Retina (tissue), 1 donor: ENCODE results near the gene MCM3.

Experiments
- DNase-seq: peaks from one replicate; pipeline ENCODE4 v3.0.0-alpha.2; 2016

Gene MCM3

DNA sequence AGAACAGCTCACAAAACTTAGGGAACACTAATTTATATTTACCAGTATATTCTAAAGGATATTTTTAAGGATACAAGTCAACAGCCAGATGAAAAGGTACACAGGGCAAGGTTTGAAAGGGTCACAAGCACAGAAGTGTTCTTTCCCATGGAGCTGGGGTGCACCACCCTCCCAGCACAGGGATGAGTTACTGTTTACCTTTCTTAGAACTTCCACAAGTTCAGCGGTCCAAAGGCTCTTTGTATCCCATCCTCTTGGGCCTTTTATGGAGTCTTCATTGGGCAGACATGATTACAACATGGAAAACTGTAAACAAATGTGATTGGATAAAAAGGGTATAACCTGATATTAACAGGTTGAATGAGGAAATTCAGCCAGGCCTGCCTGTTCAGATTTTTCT lies 39.1 kb downstream of the MCM3 start:
- no peak for DNase-seq

DNA sequence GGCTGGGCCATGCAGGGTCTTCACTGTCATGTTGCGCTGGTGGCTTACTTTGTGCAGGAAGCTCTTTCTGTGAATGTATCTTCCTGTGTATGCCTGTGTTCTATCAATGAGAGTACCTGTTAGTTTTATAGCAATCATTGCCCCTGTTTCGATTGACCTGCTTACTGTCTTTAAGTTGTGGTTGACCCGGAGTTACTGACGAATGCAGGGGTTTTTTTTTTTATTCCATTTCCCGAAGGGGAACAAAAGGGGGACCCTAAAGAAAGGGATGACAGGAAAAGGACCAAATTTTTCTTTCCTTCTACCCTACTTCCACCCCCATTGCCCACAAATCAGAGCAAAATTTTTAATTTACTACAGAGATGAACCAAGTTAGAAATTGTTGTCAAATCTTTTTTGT lies 40.1 kb downstream of the MCM3 start, which contains the start of gene IL17F:
TSS of gene IL17F (minus strand) at position 101 of the 400 bp plus-strand sequence. CDS start at position 30, 71 bp downstream.
- DNase-seq: no peak

DNA sequence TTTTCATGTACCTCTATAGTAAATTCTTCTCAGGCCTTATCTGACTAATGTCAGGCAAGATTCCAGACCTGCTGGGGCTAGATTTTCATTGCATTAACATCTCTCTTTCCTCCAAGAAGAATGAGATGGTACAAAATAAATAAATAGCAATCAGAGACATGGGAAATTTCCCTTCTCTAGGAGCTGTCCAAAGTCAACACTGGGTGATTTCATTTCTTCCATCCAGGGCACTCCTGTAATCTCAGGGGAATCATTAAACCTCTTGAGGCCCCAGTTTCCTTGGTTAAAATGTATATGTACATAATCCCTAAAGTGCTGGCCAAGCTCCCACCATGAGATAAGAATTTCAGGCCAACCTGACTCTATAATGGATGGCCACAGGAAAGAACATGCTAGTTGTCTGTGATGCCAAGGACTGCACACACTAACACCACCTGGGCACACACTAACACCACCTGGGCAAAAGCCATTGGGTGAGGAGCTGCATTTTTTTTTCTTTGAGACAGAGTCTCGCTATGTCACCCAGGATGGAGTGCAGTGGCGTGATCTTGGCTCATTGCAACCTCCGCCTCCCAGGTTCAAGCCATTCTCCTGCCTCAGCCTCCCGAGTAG lies 41.2 kb downstream of the MCM3 start:
- no peak for DNase-seq

DNA sequence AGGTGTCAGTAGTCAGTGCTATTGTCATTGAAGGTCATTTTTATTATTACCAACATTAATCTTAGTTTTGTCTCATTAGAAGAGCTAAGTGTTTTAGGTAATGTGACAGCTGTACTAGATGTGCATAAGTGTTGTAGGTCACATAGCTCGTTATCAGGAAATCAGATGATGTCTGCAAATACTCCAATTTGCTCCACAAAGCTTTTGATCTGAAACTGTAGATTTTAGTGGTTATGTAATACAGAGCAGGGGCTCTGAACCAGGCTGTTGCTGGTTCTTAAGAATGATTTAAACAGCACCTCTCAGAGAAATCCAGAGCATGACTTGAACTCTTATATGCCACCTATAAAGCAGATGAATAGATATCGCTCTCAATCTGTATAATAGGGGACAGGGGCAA lies 42.7 kb downstream of the MCM3 start:
- no peak for DNase-seq

DNA sequence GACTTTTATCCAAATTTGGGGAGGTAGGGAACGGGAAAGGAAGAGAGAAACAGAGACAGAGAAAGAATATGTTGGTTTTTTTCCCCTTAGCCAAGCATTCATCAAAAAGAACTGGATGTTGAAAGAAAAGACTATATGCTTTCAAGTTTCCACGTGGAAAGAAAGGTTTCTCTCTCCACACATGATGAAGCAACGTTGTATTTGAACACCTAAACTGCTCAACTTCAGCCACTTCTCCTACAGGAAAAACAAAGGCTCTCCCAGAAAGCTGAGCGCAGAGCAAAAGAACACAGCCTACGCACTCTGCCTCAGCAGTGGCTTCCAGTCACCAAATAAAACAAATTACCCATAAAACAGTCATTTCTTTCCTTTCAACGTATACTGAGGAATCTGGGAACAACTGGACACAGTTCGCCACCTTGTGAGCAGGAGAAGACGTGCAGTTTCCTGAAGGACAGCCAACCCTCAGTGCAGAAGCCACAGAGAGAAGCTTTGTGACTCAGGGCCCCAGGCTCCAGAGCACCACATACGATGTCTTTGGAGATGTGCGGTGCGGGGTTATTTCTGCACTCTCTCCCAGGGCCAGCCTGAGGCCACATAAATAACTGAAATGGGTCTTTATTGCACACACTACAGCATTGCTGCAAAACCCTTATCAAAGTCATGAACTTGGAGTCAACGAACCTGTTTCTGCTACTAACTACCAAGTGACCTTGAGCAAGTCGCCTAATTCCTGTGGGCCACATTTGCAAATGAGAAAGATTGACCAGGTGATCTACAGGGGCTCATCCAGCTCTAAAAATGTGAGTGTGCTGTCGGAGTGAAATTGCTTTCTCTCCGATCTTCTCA lies 50.3 kb downstream of the MCM3 start:
- peak; percentile 40 for DNase-seq

DNA sequence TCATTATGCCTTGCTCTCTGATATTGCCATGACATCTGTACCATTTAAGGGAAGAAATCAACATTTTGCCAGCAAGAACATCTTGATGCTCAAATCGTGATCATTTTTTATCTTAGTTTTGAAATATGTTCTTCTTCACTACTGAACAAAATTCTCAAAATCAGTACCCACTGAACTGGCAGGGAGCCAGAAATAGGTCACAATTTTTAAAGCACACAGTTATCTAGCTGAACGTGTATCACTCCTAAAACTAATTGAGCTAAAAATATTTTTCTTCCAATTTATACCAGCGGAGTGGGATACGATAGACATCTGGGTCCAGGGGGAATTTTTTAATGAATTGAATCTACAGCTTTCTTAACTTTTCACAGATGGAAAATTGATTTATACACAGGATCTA lies 51.5 kb downstream of the MCM3 start:
- DNase-seq: no peak

DNA sequence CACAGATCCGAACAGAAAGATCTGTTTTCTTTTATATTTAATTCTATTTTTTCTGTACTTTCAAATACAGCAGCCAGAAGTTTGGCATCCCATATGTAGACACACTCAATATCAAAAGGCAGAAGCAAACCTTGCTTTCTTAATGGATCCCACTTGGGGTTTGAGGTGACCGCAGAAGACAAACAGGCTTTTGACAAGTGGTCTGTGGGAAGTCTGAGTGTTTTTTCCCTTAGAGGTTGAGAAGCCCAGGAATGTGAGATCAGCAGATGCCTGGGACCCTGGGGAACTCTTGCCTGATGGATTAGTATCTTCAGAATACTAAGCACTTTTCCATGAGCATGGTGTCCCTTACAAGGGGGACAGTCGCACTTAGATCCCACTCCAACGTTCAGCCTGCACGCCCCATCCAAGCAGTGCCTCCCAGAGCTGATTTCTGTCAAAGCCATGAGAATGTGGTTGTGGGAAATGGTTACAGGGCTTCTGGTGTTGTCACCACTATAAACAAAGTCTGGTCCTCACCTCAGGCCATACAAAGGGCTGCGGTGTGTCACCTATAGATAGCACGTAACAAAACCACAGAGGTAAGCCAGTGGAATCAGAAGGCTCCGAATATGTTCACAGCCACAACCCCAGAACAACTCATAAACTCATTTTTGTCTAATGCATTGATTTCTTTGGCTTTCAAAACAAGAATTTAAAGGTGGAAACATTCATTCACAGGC lies 53.0 kb downstream of the MCM3 start:
- DNase-seq: no peak

DNA sequence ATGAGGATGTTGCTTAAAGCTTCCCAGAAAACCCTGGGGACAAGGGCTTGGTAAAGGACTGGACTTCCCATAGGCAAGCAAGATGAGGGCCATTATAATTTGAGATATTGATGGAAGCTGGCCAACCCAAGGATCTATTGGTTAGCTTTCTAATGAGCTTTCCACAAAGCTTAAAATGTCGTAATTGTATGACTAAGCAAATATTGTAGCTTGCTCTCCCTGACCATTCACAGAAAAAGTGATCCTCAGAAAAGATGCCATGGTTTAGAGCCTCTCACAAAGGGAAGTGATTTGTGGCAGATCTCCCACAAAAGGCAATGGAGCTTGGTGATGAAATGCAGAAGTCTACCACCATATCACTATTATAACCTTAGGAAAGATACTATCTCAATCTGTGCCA lies 53.9 kb downstream of the MCM3 start:
- no peak for DNase-seq

DNA sequence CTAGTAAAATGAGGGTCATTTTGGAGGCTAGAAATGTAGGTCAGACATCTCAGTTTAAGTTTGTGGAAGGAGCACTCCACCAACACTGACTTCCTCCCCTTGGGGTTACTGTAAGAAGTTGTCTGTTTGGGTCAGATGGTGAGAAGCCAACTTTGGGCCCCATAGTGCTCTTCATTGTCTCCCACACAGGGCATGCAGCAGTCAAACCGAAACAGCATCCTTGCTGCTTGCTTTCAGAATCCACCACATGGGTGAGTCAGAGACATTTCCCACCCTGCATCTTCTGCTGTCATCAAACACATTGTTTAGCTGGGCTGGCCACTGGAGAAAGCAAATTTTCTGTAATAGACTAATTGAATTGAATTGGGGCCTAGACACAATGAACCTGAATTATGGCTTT lies 57.0 kb downstream of the MCM3 start:
- DNase-seq: no peak

DNA sequence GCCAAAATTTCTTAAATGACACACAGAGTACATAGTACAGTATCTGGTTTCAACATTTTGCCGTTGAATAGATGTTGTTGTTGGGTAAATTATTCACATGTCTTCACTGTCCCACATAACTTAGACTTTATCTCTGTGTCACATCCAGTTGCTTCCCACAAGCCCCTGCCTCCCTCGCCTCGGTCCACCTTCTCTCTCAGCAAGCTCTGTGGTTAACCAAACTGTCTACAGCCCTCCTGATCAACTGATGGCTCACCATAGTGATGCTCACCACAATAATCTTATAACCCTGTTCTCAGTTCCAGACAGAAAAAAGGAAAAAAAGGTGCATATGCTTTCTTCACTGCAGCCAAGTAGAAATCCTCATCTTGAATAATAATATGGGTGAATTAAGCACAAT lies 63.2 kb downstream of the MCM3 start:
- DNase-seq: no peak

DNA sequence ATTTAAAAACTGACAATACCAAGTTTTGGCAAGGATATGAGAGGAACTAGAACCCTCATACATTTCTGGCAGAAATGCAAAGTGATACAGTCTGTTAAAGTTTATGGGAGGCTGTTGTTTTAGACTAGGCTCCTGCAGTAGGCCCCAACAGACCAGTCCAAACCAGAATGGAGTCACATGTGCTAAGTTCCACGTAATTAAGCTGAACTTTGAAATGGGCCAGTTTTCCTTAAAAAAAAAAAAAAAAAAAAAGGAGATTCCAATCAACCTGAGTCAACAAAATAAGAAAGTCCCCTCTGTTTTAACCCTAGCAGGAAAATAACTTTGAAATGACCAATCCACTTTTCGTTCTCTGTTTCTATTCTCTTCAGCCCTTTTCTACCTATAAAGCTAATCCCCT lies 66.8 kb downstream of the MCM3 start:
- no peak for DNase-seq

DNA sequence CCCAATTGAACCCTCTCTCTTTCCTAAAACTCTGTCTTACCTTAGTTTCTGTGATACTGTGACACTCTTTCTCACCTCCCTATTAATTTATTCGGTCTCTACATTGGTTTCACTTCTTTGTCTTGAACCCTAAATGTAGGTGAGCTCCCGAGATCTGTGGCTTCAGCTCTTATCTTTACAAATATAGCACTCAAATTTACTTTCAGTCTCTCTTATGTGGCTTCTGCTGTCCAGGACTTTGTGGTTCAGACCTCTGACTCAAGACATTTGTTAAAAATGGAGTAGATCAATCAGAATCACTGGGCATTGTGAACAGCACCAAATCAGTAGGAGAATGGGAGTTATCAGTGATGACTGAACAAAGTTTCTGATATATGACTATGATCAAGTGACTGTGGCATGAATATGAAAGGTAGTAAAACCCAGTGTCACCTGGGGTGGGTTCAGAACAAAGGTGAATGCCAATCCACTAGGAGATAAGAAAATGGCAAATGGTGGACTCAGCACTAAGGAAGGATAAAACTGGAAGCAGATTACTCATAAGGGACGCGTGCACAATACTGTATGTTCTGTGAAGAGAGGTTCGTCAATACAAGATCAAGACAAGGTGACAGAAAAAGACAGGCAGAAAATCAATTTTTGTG lies 67.5 kb downstream of the MCM3 start:
- no peak for DNase-seq

DNA sequence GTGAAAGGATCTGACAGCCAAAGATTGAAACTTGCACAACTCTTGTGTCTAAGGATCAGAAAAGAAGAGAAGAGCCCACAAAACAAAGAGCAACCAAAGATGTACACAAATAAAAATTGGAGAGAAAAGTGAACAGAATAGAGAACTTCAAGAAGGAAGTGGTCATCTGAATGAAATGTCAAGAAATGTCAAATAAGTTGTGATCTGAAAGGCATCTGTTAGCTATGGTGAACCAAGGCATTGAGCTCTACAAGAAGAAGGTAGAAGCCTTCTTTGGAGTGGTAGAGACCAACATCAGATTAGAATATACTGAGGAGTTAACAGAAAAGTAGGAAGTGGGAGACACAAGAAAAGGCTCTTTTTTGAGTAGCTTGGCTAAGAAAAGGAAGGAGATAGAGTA lies 68.8 kb downstream of the MCM3 start:
- DNase-seq: no peak
